Astrocyte (in vitro differentiated cells and primary cell): ENCODE measurements around the gene ATP10D. TPM values are rescaled to one million over a fixed set of nuclear protein-coding genes. Genes with fewer than 3 reads are reported as not detected.

Experiments used
- DNase-seq: peaks from one replicate; pipeline ENCODE4 v3.0.0-alpha.2; 2010; ENCODE audit warnings: low read depth
- FAIRE-seq: peaks from 2 replicates; lab custom pipeline; 2011; peaks lifted over from hg19 to GRCh38; lab: Jason Lieb, UNC
- H2AFZ ChIP-seq: 2 replicates; pipeline ENCODE4 v1.6.0; 2012; ENCODE audit warnings: low read depth, low read length, inconsistent platforms
- H3K27ac ChIP-seq: 2 replicates; pipeline ENCODE4 v1.5.1; 2011; ENCODE audit warnings: low read depth, low read length, inconsistent platforms
- H3K27me3 ChIP-seq: 2 replicates; pipeline ENCODE4 v1.6.0; 2011; ENCODE audit warnings: low read length, inconsistent platforms; ENCODE audit not compliant: insufficient read depth
- H3K36me3 ChIP-seq: 2 replicates; pipeline ENCODE4 v1.5.1; 2011; ENCODE audit warnings: low read length, inconsistent platforms; ENCODE audit not compliant: insufficient read depth
- H3K4me1 ChIP-seq: 2 replicates; pipeline ENCODE4 v1.5.1; 2011; ENCODE audit warnings: low read length, inconsistent platforms; ENCODE audit not compliant: insufficient read depth
- H3K4me2 ChIP-seq: 2 replicates; pipeline ENCODE4 v1.6.0; 2012; ENCODE audit warnings: low read length, inconsistent platforms
- H3K4me3 ChIP-seq: 2 replicates; pipeline ENCODE4 v1.5.1; 2011; ENCODE audit warnings: low read depth, mild to moderate bottlenecking, low read length, inconsistent platforms; ENCODE audit not compliant: insufficient read depth
- H3K79me2 ChIP-seq: 2 replicates; pipeline ENCODE4 v1.6.0; 2012; ENCODE audit warnings: mild to moderate bottlenecking, low read length, inconsistent platforms; ENCODE audit not compliant: insufficient read depth
- H3K9ac ChIP-seq: 2 replicates; pipeline ENCODE4 v1.6.0; 2012; ENCODE audit warnings: mild to moderate bottlenecking, low read length, inconsistent platforms
- H3K9me3 ChIP-seq: 2 replicates; pipeline ENCODE4 v1.5.1; 2012; ENCODE audit warnings: low read depth, mild to moderate bottlenecking, low read length, inconsistent platforms; ENCODE audit not compliant: insufficient read depth
- H4K20me1 ChIP-seq: 2 replicates; pipeline ENCODE4 v1.6.0; 2012; ENCODE audit warnings: low read length, inconsistent platforms; ENCODE audit not compliant: insufficient read depth
- H3K27ac Mint-ChIP-seq: one replicate; pipeline ENCODE4 v1.8.0; 2021; ENCODE audit warnings: mild to moderate bottlenecking, mixed read lengths; ENCODE audit not compliant: unreplicated experiment
- H3K27me3 Mint-ChIP-seq: one replicate; pipeline ENCODE4 v1.8.0; 2021; ENCODE audit warnings: low read depth, mixed read lengths; ENCODE audit not compliant: unreplicated experiment
- H3K36me3 Mint-ChIP-seq: one replicate; pipeline ENCODE4 v1.8.0; 2021; ENCODE audit warnings: low read depth, mixed read lengths; ENCODE audit not compliant: unreplicated experiment
- H3K4me1 Mint-ChIP-seq: one replicate; pipeline ENCODE4 v1.8.0; 2021; ENCODE audit warnings: low read depth, mixed read lengths; ENCODE audit not compliant: unreplicated experiment
- H3K4me3 Mint-ChIP-seq: one replicate; pipeline ENCODE4 v1.8.0; 2021; ENCODE audit warnings: mild to moderate bottlenecking, moderate library complexity, mixed read lengths; ENCODE audit not compliant: unreplicated experiment
- H3K9me3 Mint-ChIP-seq: one replicate; pipeline ENCODE4 v1.8.0; 2021; ENCODE audit warnings: mild to moderate bottlenecking, mixed read lengths; ENCODE audit not compliant: unreplicated experiment
- CTCF ChIP-seq: IDR thresholded peaks from 2 replicates; pipeline ENCODE4 v1.5.1; 2011; ENCODE audit warnings: low read depth, mild to moderate bottlenecking, inconsistent platforms, low read length, moderate library complexity; ENCODE audit not compliant: insufficient read depth
- EZH2 ChIP-seq: IDR thresholded peaks from 2 replicates; pipeline ENCODE4 v1.6.1; 2012; ENCODE audit warnings: mild to moderate bottlenecking, low read length, inconsistent platforms; ENCODE audit not compliant: insufficient read depth
- total RNA-seq: library from RNA; stranded (reverse); gene quantifications from 2 replicates; pipeline ENCODE4 v1.2.1, GENCODE V29; 2021

The ATP10D gene
- total RNA-seq, 1 donor from 2014 or later: 75.8 TPM

- TF ChIP-seq EZH2 (no peak), CTCF (no peak)
- peak; percentile 60 for DNase-seq
- H3K36me3 ChIP-seq: peaks cover 18% of the 10 kb centered on the region
- H3K79me2 ChIP-seq: peaks cover 36% of the 10 kb centered on the region
- peak overlapping the region; percentile 61 for H3K4me3 Mint-ChIP-seq
- peak overlapping the region; percentile 99 for H3K27ac Mint-ChIP-seq
- peaks cover 6% of the 10 kb centered on the region for H3K9me3 Mint-ChIP-seq
- H3K4me1 ChIP-seq: peaks cover 54% of the 10 kb centered on the region
- H2AFZ ChIP-seq: no peak overlapping the region
- H3K4me1 Mint-ChIP-seq: peaks cover 61% of the 10 kb centered on the region
- peaks cover 45% of the 10 kb centered on the region for H3K36me3 Mint-ChIP-seq
- H3K27me3 ChIP-seq: no peaks in the 10 kb centered on the region
- H3K27ac ChIP-seq: peak overlapping the region; percentile 95
- FAIRE-seq: no peak
- H3K4me3 ChIP-seq: peak overlapping the region; percentile 8
- peak overlapping the region; percentile 75 for H3K9ac ChIP-seq
- no peaks in the 10 kb centered on the region for H3K27me3 Mint-ChIP-seq
- H3K4me2 ChIP-seq: peak overlapping the region; percentile 72
- H4K20me1 ChIP-seq: no peaks in the 10 kb centered on the region
- no peaks in the 10 kb centered on the region for H3K9me3 ChIP-seq
These were observed 45.7 kb downstream of the ATP10D start for GRCh38 chr4:47530801-47531200.

GRCh38 chr4:47531241-47531953 is 46.3 kb downstream of the ATP10D start:
- Mint-ChIP-seq H3K9me3 (peaks cover 6% of the 10 kb centered on the region), H3K36me3 (peaks cover 49% of the 10 kb centered on the region), H3K4me1 (peaks cover 56% of the 10 kb centered on the region), H3K27ac (peak overlapping the region; percentile 99), H3K4me3 (peak overlapping the region; percentile 61), H3K27me3 (no peaks in the 10 kb centered on the region)
- peaks cover 36% of the 10 kb centered on the region for H3K79me2 ChIP-seq
- H3K4me2 ChIP-seq: peak overlapping the region; percentile 72
- TF ChIP-seq CTCF (no peak), EZH2 (no peak)
- H2AFZ ChIP-seq: no peak overlapping the region
- peak overlapping the region; percentile 75 for H3K9ac ChIP-seq
- no peaks in the 10 kb centered on the region for H3K27me3 ChIP-seq
- peak overlapping the region; percentile 95 for H3K27ac ChIP-seq
- H3K4me3 ChIP-seq: peak overlapping the region; percentile 8
- peak; percentile 98 for DNase-seq
- H3K4me1 ChIP-seq: peaks cover 48% of the 10 kb centered on the region
- H4K20me1 ChIP-seq: no peaks in the 10 kb centered on the region
- H3K9me3 ChIP-seq: no peaks in the 10 kb centered on the region
- H3K36me3 ChIP-seq: peaks cover 24% of the 10 kb centered on the region
- FAIRE-seq: peak; percentile 99

- no peaks in the 10 kb centered on the region for H3K27me3 ChIP-seq
- peak overlapping the region; percentile 95 for H3K27ac ChIP-seq
- no peak overlapping the region for H2AFZ ChIP-seq
- FAIRE-seq: no peak
- TF ChIP-seq EZH2: no peak
- no peak for TF ChIP-seq CTCF
- Mint-ChIP-seq H3K36me3 (peaks cover 48% of the 10 kb centered on the region), H3K9me3 (peaks cover 6% of the 10 kb centered on the region), H3K4me1 (peaks cover 52% of the 10 kb centered on the region), H3K4me3 (peak overlapping the region; percentile 21), H3K27ac (peak overlapping the region; percentile 99), H3K27me3 (no peaks in the 10 kb centered on the region)
- peak overlapping the region; percentile 8 for H3K4me3 ChIP-seq
- H3K4me1 ChIP-seq: peaks cover 45% of the 10 kb centered on the region
- H4K20me1 ChIP-seq: no peaks in the 10 kb centered on the region
- peak overlapping the region; percentile 75 for H3K9ac ChIP-seq
- no peak for DNase-seq
- peaks cover 28% of the 10 kb centered on the region for H3K36me3 ChIP-seq
- H3K79me2 ChIP-seq: peaks cover 36% of the 10 kb centered on the region
- peak overlapping the region; percentile 72 for H3K4me2 ChIP-seq
- H3K9me3 ChIP-seq: no peaks in the 10 kb centered on the region
These were observed 46.9 kb downstream of the ATP10D start for GRCh38 chr4:47531954-47532321.
